Measurements from ENCODE around the gene TENT4A.

The TENT4A gene

DNA sequence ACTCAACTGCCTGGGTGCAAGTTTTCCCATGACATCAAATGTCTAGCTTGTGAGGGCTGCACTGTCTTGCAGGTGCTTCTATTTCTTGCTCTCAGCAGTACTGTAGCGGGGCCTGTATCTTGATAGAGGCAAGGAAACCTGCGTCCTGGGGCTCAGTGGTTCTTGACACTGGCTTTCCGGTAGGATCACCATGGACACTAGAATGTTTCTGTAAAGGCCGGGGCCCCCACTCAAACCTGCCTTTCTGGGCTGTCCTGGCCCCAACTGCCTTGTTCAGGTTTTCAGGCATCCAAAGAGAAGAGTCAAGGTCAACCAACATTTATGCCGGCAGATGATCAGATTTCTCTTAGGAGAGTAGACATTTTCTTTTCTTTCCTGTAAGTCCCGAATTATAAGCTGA is 26.7 kb upstream of the TENT4A start:
- no peak overlapping the region for H2BK12ac ChIP-seq (ENCODE audit: low read length in 2 of 2)
- no peak for DNase-seq
- H4K8ac ChIP-seq (ENCODE audit: low read length), result no peak overlapping the region
- no peaks in the 10 kb centered on the region for H3K9me3 ChIP-seq (ENCODE audit: control insufficient read depth, low read length)
- H2AK5ac ChIP-seq (ENCODE audit: low read length, severe bottlenecking), result no peak overlapping the region
- peak overlapping the region; percentile 81 for H3K4me2 ChIP-seq (ENCODE audit: low read length, poor library complexity, severe bottlenecking)
- H3K27me3 ChIP-seq (ENCODE audit: control insufficient read depth in 1 of 2, insufficient read depth in 1 of 2, low read length in 2 of 2), result peaks cover 4 to 9% of the 10 kb centered on the region in 2 experiments
- H3K27ac ChIP-seq (ENCODE audit: low read length, poor library complexity, severe bottlenecking), result no peak overlapping the region
- WGBS, result 58% methylated on average over 6 of the region's 6 CpGs
- no peak overlapping the region for H3K18ac ChIP-seq (ENCODE audit: low read depth in 1 of 2, low read length in 2 of 2)
- H3K36me3 ChIP-seq (ENCODE audit: control insufficient read depth in 1 of 2, insufficient read depth in 2 of 2, low read depth in 1 of 2, low read length in 2 of 2), result no peaks in the 10 kb centered on the region
- no peak overlapping the region for H2BK120ac ChIP-seq (ENCODE audit: low read depth, low read length)
- no peak overlapping the region for H2BK15ac ChIP-seq (ENCODE audit: low read depth, poor library complexity, severe bottlenecking)
- H4K91ac ChIP-seq (ENCODE audit: low read length), result no peak overlapping the region
- H2BK5ac ChIP-seq (ENCODE audit: low read depth, low read length, poor library complexity, severe bottlenecking), result no peak overlapping the region
- H3K4ac ChIP-seq (ENCODE audit: low read depth in 1 of 2, low read length in 2 of 2), result no peak overlapping the region
- no peak overlapping the region for H3K14ac ChIP-seq (ENCODE audit: low read length in 2 of 2)
- H3K4me1 ChIP-seq (ENCODE audit: control insufficient read depth, insufficient read depth, low read depth, low read length), result peaks cover 5% of the 10 kb centered on the region
- no peak overlapping the region for H2AFZ ChIP-seq (ENCODE audit: low read depth, low read length)
- H3K23ac ChIP-seq (ENCODE audit: low read length in 2 of 2), result no peak overlapping the region
- no peaks in the 10 kb centered on the region for H3K79me1 ChIP-seq (replicated peaks; ENCODE audit: low read length, poor library complexity, severe bottlenecking)
- H3K9ac ChIP-seq (ENCODE audit: low read length), result no peak overlapping the region
- peak overlapping the region in 1 of 2 experiments; percentile 79 for H3K4me3 ChIP-seq (ENCODE audit: insufficient read depth in 1 of 2, low read depth in 1 of 2, low read length in 2 of 2)

DNA sequence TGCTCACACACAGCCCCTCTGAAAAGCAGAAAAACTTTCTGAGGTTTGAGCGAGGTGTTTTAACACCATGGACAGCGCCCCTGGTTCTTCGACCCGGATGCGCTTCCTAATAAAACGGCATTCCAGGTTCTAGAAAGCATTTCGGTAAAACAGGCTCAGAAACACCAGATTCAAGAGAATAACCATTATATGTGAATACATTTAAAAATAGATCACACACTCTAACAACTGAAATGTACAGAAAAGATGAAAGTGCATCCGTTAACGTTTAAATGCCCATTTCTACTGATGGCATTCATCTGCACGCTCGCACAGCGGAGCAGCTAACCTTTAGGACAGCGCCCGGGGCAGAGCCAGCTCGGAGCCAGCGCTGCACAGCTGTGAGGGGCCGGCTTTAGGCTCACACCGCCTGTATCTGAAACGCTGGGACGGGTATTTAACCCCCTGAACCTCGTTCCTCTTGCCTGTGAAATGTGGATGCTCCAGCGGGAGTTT is 26.3 kb upstream of the TENT4A start:
- peaks cover 4 to 9% of the 10 kb centered on the region in 2 experiments for H3K27me3 ChIP-seq (ENCODE audit: control insufficient read depth in 1 of 2, insufficient read depth in 1 of 2, low read length in 2 of 2)
- no peak overlapping the region for H2BK5ac ChIP-seq (ENCODE audit: low read depth, low read length, poor library complexity, severe bottlenecking)
- no peak overlapping the region for H2AFZ ChIP-seq (ENCODE audit: low read depth, low read length)
- H2AK5ac ChIP-seq (ENCODE audit: low read length, severe bottlenecking), result no peak overlapping the region
- no peak overlapping the region for H3K18ac ChIP-seq (ENCODE audit: low read depth in 1 of 2, low read length in 2 of 2)
- peaks cover 5% of the 10 kb centered on the region for H3K4me1 ChIP-seq (ENCODE audit: control insufficient read depth, insufficient read depth, low read depth, low read length)
- H3K27ac ChIP-seq (ENCODE audit: low read length, poor library complexity, severe bottlenecking), result no peak overlapping the region
- H2BK120ac ChIP-seq (ENCODE audit: low read depth, low read length), result no peak overlapping the region
- no peak overlapping the region for H4K8ac ChIP-seq (ENCODE audit: low read length)
- peak overlapping the region; percentile 81 for H3K4me2 ChIP-seq (ENCODE audit: low read length, poor library complexity, severe bottlenecking)
- H3K9ac ChIP-seq (ENCODE audit: low read length), result no peak overlapping the region
- DNase-seq, result peak; percentile 77
- no peaks in the 10 kb centered on the region for H3K9me3 ChIP-seq (ENCODE audit: control insufficient read depth, low read length)
- no peaks in the 10 kb centered on the region for H3K36me3 ChIP-seq (ENCODE audit: control insufficient read depth in 1 of 2, insufficient read depth in 2 of 2, low read depth in 1 of 2, low read length in 2 of 2)
- peak overlapping the region in 1 of 2 experiments; percentile 79 for H3K4me3 ChIP-seq (ENCODE audit: insufficient read depth in 1 of 2, low read depth in 1 of 2, low read length in 2 of 2)
- H4K91ac ChIP-seq (ENCODE audit: low read length), result no peak overlapping the region
- no peak overlapping the region for H3K14ac ChIP-seq (ENCODE audit: low read length in 2 of 2)
- H2BK15ac ChIP-seq (ENCODE audit: low read depth, poor library complexity, severe bottlenecking), result no peak overlapping the region
- no peak overlapping the region for H2BK12ac ChIP-seq (ENCODE audit: low read length in 2 of 2)
- 4% methylated on average over 19 of the region's 22 CpGs for WGBS
- no peak overlapping the region for H3K4ac ChIP-seq (ENCODE audit: low read depth in 1 of 2, low read length in 2 of 2)
- H3K79me1 ChIP-seq (replicated peaks; ENCODE audit: low read length, poor library complexity, severe bottlenecking), result no peaks in the 10 kb centered on the region
- H3K23ac ChIP-seq (ENCODE audit: low read length in 2 of 2), result no peak overlapping the region

DNA sequence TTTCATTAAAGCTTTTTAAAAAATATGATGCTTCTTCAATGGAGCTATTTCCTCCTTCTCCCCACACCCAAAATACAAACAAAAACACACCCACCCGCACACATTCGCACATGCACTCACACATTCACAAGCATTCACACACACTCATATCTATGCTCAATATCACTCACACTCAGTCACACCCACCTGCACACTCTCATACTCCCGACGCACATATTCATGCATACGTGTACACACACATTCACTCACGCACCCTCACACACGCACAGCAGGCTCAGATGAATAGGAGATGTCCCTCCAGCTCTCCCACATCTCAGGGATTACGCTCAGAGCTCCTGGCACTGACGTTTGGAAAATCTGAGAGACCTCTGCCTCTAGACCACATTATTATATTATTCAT is 25.7 kb upstream of the TENT4A start:
- Histone ChIP-seq H2BK120ac (ENCODE audit: low read depth, low read length) (no peak overlapping the region), H4K91ac (ENCODE audit: low read length) (no peak overlapping the region), H3K4me3 (ENCODE audit: insufficient read depth in 1 of 2, low read depth in 1 of 2, low read length in 2 of 2) (peak overlapping the region in 1 of 2 experiments; percentile 79), H3K27ac (ENCODE audit: low read length, poor library complexity, severe bottlenecking) (no peak overlapping the region), H3K9ac (ENCODE audit: low read length) (no peak overlapping the region), H2BK12ac (ENCODE audit: low read length in 2 of 2) (no peak overlapping the region), H3K18ac (ENCODE audit: low read depth in 1 of 2, low read length in 2 of 2) (no peak overlapping the region), H3K14ac (ENCODE audit: low read length in 2 of 2) (no peak overlapping the region), H3K36me3 (ENCODE audit: control insufficient read depth in 1 of 2, insufficient read depth in 2 of 2, low read depth in 1 of 2, low read length in 2 of 2) (no peaks in the 10 kb centered on the region), H4K8ac (ENCODE audit: low read length) (no peak overlapping the region), H3K9me3 (ENCODE audit: control insufficient read depth, low read length) (no peaks in the 10 kb centered on the region), H3K23ac (ENCODE audit: low read length in 2 of 2) (no peak overlapping the region), H3K79me1 (replicated peaks; ENCODE audit: low read length, poor library complexity, severe bottlenecking) (no peaks in the 10 kb centered on the region), H2AK5ac (ENCODE audit: low read length, severe bottlenecking) (no peak overlapping the region), H2BK5ac (ENCODE audit: low read depth, low read length, poor library complexity, severe bottlenecking) (no peak overlapping the region), H3K4ac (ENCODE audit: low read depth in 1 of 2, low read length in 2 of 2) (no peak overlapping the region), H3K27me3 (ENCODE audit: control insufficient read depth in 1 of 2, insufficient read depth in 1 of 2, low read length in 2 of 2) (peaks cover 4 to 9% of the 10 kb centered on the region in 2 experiments), H3K4me1 (ENCODE audit: control insufficient read depth, insufficient read depth, low read depth, low read length) (peaks cover 5% of the 10 kb centered on the region), H2BK15ac (ENCODE audit: low read depth, poor library complexity, severe bottlenecking) (no peak overlapping the region), H2AFZ (ENCODE audit: low read depth, low read length) (no peak overlapping the region), H3K4me2 (ENCODE audit: low read length, poor library complexity, severe bottlenecking) (peak overlapping the region; percentile 81)
- 68% methylated on average over 7 of the region's 9 CpGs for WGBS
- DNase-seq, result no peak

DNA sequence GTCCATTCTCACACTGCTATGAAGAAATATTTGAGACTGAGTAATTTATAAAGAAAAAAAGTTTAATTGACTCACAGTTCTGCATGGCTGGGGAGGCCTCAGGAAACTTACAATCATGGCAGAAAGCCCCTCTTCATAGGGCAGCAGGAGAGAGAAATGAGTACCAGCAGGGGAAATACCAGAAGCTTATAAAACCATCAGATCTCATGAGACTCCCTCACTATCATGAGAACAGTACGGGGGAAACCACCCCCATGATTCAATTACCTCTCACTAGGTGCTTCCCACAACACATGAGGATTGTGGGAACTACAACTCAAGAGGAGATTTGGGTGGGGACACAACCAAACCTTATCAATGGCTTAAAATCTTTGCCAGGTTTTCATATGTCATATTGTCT is 20.3 kb upstream of the TENT4A start:
- DNase-seq, result no peak
- no peaks in the 10 kb centered on the region for H3K27me3 ChIP-seq (ENCODE audit: control insufficient read depth in 1 of 2, insufficient read depth in 1 of 2, low read length in 2 of 2)
- 50% methylated on average over 1 of the region's 1 CpG for WGBS

More for the DNA sequence above, 20.3 kb upstream of the TENT4A start:
- Histone ChIP-seq H4K8ac (ENCODE audit: low read length) (no peak overlapping the region), H3K9ac (ENCODE audit: low read length) (no peak overlapping the region), H2AK5ac (ENCODE audit: low read length, severe bottlenecking) (no peak overlapping the region), H3K36me3 (ENCODE audit: control insufficient read depth in 1 of 2, insufficient read depth in 2 of 2, low read depth in 1 of 2, low read length in 2 of 2) (no peaks in the 10 kb centered on the region), H3K4me2 (ENCODE audit: low read length, poor library complexity, severe bottlenecking) (no peak overlapping the region), H3K79me1 (replicated peaks; ENCODE audit: low read length, poor library complexity, severe bottlenecking) (no peaks in the 10 kb centered on the region), H3K27ac (ENCODE audit: low read length, poor library complexity, severe bottlenecking) (no peak overlapping the region), H3K4ac (ENCODE audit: low read depth in 1 of 2, low read length in 2 of 2) (no peak overlapping the region), H2BK12ac (ENCODE audit: low read length in 2 of 2) (no peak overlapping the region), H4K91ac (ENCODE audit: low read length) (no peak overlapping the region), H2AFZ (ENCODE audit: low read depth, low read length) (no peak overlapping the region), H3K9me3 (ENCODE audit: control insufficient read depth, low read length) (no peaks in the 10 kb centered on the region), H2BK5ac (ENCODE audit: low read depth, low read length, poor library complexity, severe bottlenecking) (no peak overlapping the region), H2BK120ac (ENCODE audit: low read depth, low read length) (no peak overlapping the region), H3K4me1 (ENCODE audit: control insufficient read depth, insufficient read depth, low read depth, low read length) (no peaks in the 10 kb centered on the region), H3K4me3 (ENCODE audit: insufficient read depth in 1 of 2, low read depth in 1 of 2, low read length in 2 of 2) (no peak overlapping the region), H2BK15ac (ENCODE audit: low read depth, poor library complexity, severe bottlenecking) (no peak overlapping the region), H3K14ac (ENCODE audit: low read length in 2 of 2) (no peak overlapping the region), H3K18ac (ENCODE audit: low read depth in 1 of 2, low read length in 2 of 2) (no peak overlapping the region), H3K23ac (ENCODE audit: low read length in 2 of 2) (no peak overlapping the region)
